KMS-11 (cell line): ENCODE data around the gene SPOUT1.
"Not testable (repeated sequence)": the region's sequence is repeated elsewhere in the genome, so short reads cannot be mapped to it uniquely, and the experiment has no call there.

Experiments used
- H2AFZ ChIP-seq: fragments of 200-600 bp; sonication (generic); 2 replicates; pipeline ENCODE4 v1.6.1; 2016; ENCODE audit warnings: antibody characterized with exemption, mixed run types, low read depth
- H3K27ac ChIP-seq: fragments of 200-600 bp; sonication (generic); 2 replicates; pipeline ENCODE4 v1.6.1; 2016; ENCODE audit warnings: mild to moderate bottlenecking, mixed run types
- H3K27me3 ChIP-seq: fragments of 200-600 bp; sonication (generic); 2 replicates; pipeline ENCODE4 v1.6.1; 2017; ENCODE audit warnings: mild to moderate bottlenecking, low read depth, mixed run types, moderate library complexity; ENCODE audit not compliant: insufficient read depth
- H3K36me3 ChIP-seq: fragments of 200-600 bp; sonication (generic); 2 replicates; pipeline ENCODE4 v1.6.1; 2017; ENCODE audit warnings: mild to moderate bottlenecking, mixed run types; ENCODE audit not compliant: insufficient read depth
- H3K4me1 ChIP-seq: fragments of 200-600 bp; sonication (generic); 2 replicates; pipeline ENCODE4 v1.6.1; 2016; ENCODE audit warnings: mild to moderate bottlenecking, low read depth, mixed run types; ENCODE audit not compliant: poor library complexity, severe bottlenecking
- H3K4me2 ChIP-seq: fragments of 200-600 bp; sonication (generic); 2 replicates; pipeline ENCODE4 v1.7.0; 2016; ENCODE audit warnings: mild to moderate bottlenecking, mixed run types
- H3K4me3 ChIP-seq: fragments of 200-600 bp; sonication (generic); IDR thresholded peaks from 2 replicates; pipeline ENCODE4 v1.6.1; 2017; ENCODE audit warnings: low read depth, low read length, mixed read lengths; ENCODE audit not compliant: insufficient read depth
- H3K79me2 ChIP-seq: fragments of 200-600 bp; sonication (generic); 2 replicates; pipeline ENCODE4 v1.6.1; 2016; ENCODE audit warnings: low read depth, mixed run types; ENCODE audit not compliant: insufficient read depth
- H3K9ac ChIP-seq: fragments of 200-600 bp; sonication (generic); 2 replicates; pipeline ENCODE4 v1.6.1; 2016; ENCODE audit warnings: mild to moderate bottlenecking, mixed run types
- H4K20me1 ChIP-seq: fragments of 200-600 bp; sonication (generic); 2 replicates; pipeline ENCODE4 v1.6.1; 2016; ENCODE audit warnings: mild to moderate bottlenecking, mixed run types; ENCODE audit not compliant: insufficient read depth
- CTCF ChIP-seq: fragments of 200-600 bp; sonication (generic); conservative IDR thresholded peaks from 2 replicates; pipeline ENCODE4 v1.6.1; 2017; ENCODE audit warnings: low read depth, mild to moderate bottlenecking, antibody characterized with exemption, low read length, moderate library complexity, mixed read lengths

SPOUT1 gene

GRCh38 chr9:128829477-128830251 is at the start of gene SPOUT1:
TSS of gene SPOUT1 (minus strand) at chr9:128829794. CDS start at chr9:128829780, 14 bp downstream.
- H3K36me3 ChIP-seq: no peaks in the 10 kb centered on the region; the same call in 1 of the 2 replicates
- peak within 1 kb of the TSS; percentile 69 for H3K9ac ChIP-seq
- H3K4me3 ChIP-seq: peak within 1 kb of the TSS; percentile 62
- H4K20me1 ChIP-seq: no peaks in the 10 kb centered on the region
- H3K4me2 ChIP-seq: peak within 1 kb of the TSS; percentile 56
- no peaks in the 10 kb centered on the region for H3K4me1 ChIP-seq
- no peaks in the 10 kb centered on the region for H3K27me3 ChIP-seq
- peak within 1 kb of the TSS; percentile 20; the same call in 1 of the 2 replicates for H3K27ac ChIP-seq
- no peak for TF ChIP-seq CTCF
- peaks cover 19% of the 10 kb centered on the region for H3K79me2 ChIP-seq
- peak within 1 kb of the TSS; percentile 84 for H2AFZ ChIP-seq

- Histone ChIP-seq H3K27ac (no peak overlapping the region), H3K36me3 (no peaks in the 10 kb centered on the region), H3K4me2 (no peak overlapping the region), H3K27me3 (no peaks in the 10 kb centered on the region), H3K4me1 (no peaks in the 10 kb centered on the region), H2AFZ (no peak overlapping the region), H3K4me3 (no peak overlapping the region), H4K20me1 (no peaks in the 10 kb centered on the region), H3K9ac (no peak overlapping the region), H3K79me2 (peaks cover 7% of the 10 kb centered on the region; the same call in 1 of the 2 replicates)
- TF ChIP-seq CTCF: no peak
Observed at GRCh38 chr9:128877852-128878251, 48.3 kb upstream of the SPOUT1 start.

- H3K4me3 ChIP-seq, H3K4me2 ChIP-seq, H2AFZ ChIP-seq, H3K36me3 ChIP-seq, H3K27me3 ChIP-seq, H4K20me1 ChIP-seq, H3K79me2 ChIP-seq, H3K9ac ChIP-seq, H3K27ac ChIP-seq, H3K4me1 ChIP-seq: not testable (repeated sequence)
Observed at GRCh38 chr9:128870941-128871265, 41.3 kb upstream of the SPOUT1 start.

- H3K79me2 ChIP-seq: no peaks in the 10 kb centered on the region
- H3K4me3 ChIP-seq: no peak overlapping the region
- H3K27me3 ChIP-seq: no peaks in the 10 kb centered on the region
- H3K27ac ChIP-seq: no peak overlapping the region
- no peaks in the 10 kb centered on the region for H4K20me1 ChIP-seq
- H3K4me2 ChIP-seq: no peak overlapping the region
- H3K9ac ChIP-seq: no peak overlapping the region
- no peaks in the 10 kb centered on the region for H3K4me1 ChIP-seq
- H2AFZ ChIP-seq: no peak overlapping the region
- no peak for TF ChIP-seq CTCF
- no peaks in the 10 kb centered on the region for H3K36me3 ChIP-seq
Observed at GRCh38 chr9:128870128-128870940, 40.7 kb upstream of the SPOUT1 start.

- Histone ChIP-seq H3K4me2 (no peak overlapping the region), H3K27me3 (no peaks in the 10 kb centered on the region), H4K20me1 (no peaks in the 10 kb centered on the region), H3K9ac (no peak overlapping the region), H3K36me3 (no peaks in the 10 kb centered on the region), H3K27ac (no peak overlapping the region), H3K79me2 (no peaks in the 10 kb centered on the region), H3K4me1 (peaks cover 3% of the 10 kb centered on the region), H3K4me3 (no peak overlapping the region), H2AFZ (no peak overlapping the region)
- peak; percentile 85 for TF ChIP-seq CTCF
Observed at GRCh38 chr9:128863647-128864046, 34.1 kb upstream of the SPOUT1 start.
